Stimulated activated naive CD8-positive, alpha-beta T cell treated with anti-CD3 and anti-CD28 coated beads, Interleukin-15, Interleukin-2, amounts not matched to agents 100 U/mL and 50 U/mL, for 24 hours (primary cell): ENCODE measurements around the gene ZNF256.
A peak's percentile ranks its signal among the peaks of the same experiment; 100 is the strongest.

Source experiments
- ATAC-seq: fragments of 150-1000 bp; cut with Tn5 transposase; one replicate; pipeline ENCODE4 v1.10.0; 2021
- DNase-seq: peaks from one replicate; pipeline ENCODE4 v3.0.0; 2021

The ZNF256 gene

GRCh38 chr19:57947419-57948134 is at the start of gene ZNF256:
TSS of gene ZNF256 (minus strand) at chr19:57947706. CDS start at chr19:57947474, 232 bp downstream.
- peak; percentile 93 for DNase-seq
- ATAC-seq = peak; percentile 98

GRCh38 chr19:57992841-57993240 is 45.3 kb upstream of the ZNF256 start:
- no peak for DNase-seq
- ATAC-seq = no peak

GRCh38 chr19:57978586-57979289 is 31.2 kb upstream of the ZNF256 start:
- no peak for DNase-seq
- no peak for ATAC-seq

GRCh38 chr19:57974434-57974833 is 26.9 kb upstream of the ZNF256 start, which contains the start of gene C19orf18:
TSS of gene C19orf18 (minus strand) at chr19:57974534. CDS start at chr19:57974432, 102 bp downstream.
- no peak for DNase-seq
- ATAC-seq = no peak

GRCh38 chr19:57964761-57965160 is 17.3 kb upstream of the ZNF256 start:
- no peak for ATAC-seq

GRCh38 chr19:57961785-57962184 is 14.3 kb upstream of the ZNF256 start:
- no peak for ATAC-seq
- no peak for DNase-seq

More at GRCh38 chr19:57964761-57965160, 17.3 kb upstream of the ZNF256 start:
- DNase-seq = no peak

GRCh38 chr19:57954996-57955395 is 7.5 kb upstream of the ZNF256 start:
- ATAC-seq (no peak), DNase-seq (no peak)

- ATAC-seq (no peak), DNase-seq (no peak)
These were observed 2.2 kb upstream of the ZNF256 start for GRCh38 chr19:57949702-57950101.

- DNase-seq = no peak
- no peak for ATAC-seq
These were observed 1.8 kb upstream of the ZNF256 start for GRCh38 chr19:57949296-57949695.

- no peak for DNase-seq
- peak; percentile 1 for ATAC-seq
These were observed 453 bp downstream of the ZNF256 start for GRCh38 chr19:57947088-57947418.

- no peak for DNase-seq
- no peak for ATAC-seq
These were observed 1.2 kb downstream of the ZNF256 start for GRCh38 chr19:57946316-57946715.

GRCh38 chr19:57941593-57941992 is 5.9 kb downstream of the ZNF256 start:
- no peak for DNase-seq
- no peak for ATAC-seq

- ATAC-seq (no peak), DNase-seq (no peak)
These were observed 11.8 kb downstream of the ZNF256 start for GRCh38 chr19:57935731-57936130.

- ATAC-seq = peak; percentile 89
- DNase-seq = peak; percentile 35
These were observed 12.5 kb downstream of the ZNF256 start, which contains the start of gene ZNF418 for GRCh38 chr19:57934820-57935665. TSS of gene ZNF418 (minus strand) at chr19:57935402. CDS start at chr19:57933822, 1,580 bp downstream.

- ATAC-seq (no peak), DNase-seq (no peak)
These were observed 19.9 kb downstream of the ZNF256 start for GRCh38 chr19:57927587-57927986.

- ATAC-seq = peak; percentile 100
- peak; percentile 78 for DNase-seq
These were observed 31.1 kb downstream of the ZNF256 start, which contains the start of gene ZNF417 for GRCh38 chr19:57916168-57916995. TSS of gene ZNF417 (minus strand) at chr19:57916592. CDS start at chr19:57916411, 181 bp downstream.

- ATAC-seq (no peak), DNase-seq (no peak)
These were observed 33.0 kb downstream of the ZNF256 start for GRCh38 chr19:57914531-57914930.

- DNase-seq (no peak), ATAC-seq (no peak)
These were observed 40.1 kb downstream of the ZNF256 start for GRCh38 chr19:57907394-57907793.

GRCh38 chr19:57905258-57905657 is 42.2 kb downstream of the ZNF256 start:
- DNase-seq = no peak
- no peak for ATAC-seq

- no peak for DNase-seq
- ATAC-seq = no peak
These were observed 43.8 kb downstream of the ZNF256 start for GRCh38 chr19:57903618-57904184.

- ATAC-seq (no peak), DNase-seq (no peak)
These were observed 47.2 kb downstream of the ZNF256 start for GRCh38 chr19:57900311-57900710.
